ENCODE data around the gene NDUFS7.

GRCh38 chr19:1418951-1419738 is 35.4 kb downstream of the NDUFS7 start:
- TF ChIP-seq POLR2A (IDR thresholded peaks at IDR 0.05) (no peak), POLR2AphosphoS5 (IDR thresholded peaks at IDR 0.05) (no peak), CTCF (IDR thresholded peaks at IDR 0.05) (no peak)

All from prostate gland (tissue), 2 donors.